ENCODE measurements around the gene LTBR. TPM values are rescaled to one million over a fixed set of nuclear protein-coding genes. Genes with fewer than 3 reads are reported as not detected.
"Not testable (repeated sequence)": the region's sequence is repeated elsewhere in the genome, so short reads cannot be mapped to it uniquely, and the experiment has no call there.

LTBR gene
- total RNA-seq, 1 donor from 2014 or later, result 16.4 TPM

GRCh38 chr12:6426882-6427671 is 43.1 kb downstream of the LTBR start:
- H3K36me3 Mint-ChIP-seq (ENCODE audit: unreplicated experiment), result no peaks in the 10 kb centered on the region
- no peaks in the 10 kb centered on the region for H3K9me3 Mint-ChIP-seq (ENCODE audit: unreplicated experiment)
- no peak for TF ChIP-seq CTCF (IDR thresholded peaks at IDR 0.05)
- no peaks in the 10 kb centered on the region for H3K27me3 Mint-ChIP-seq (ENCODE audit: unreplicated experiment)
- H3K27ac Mint-ChIP-seq (ENCODE audit: unreplicated experiment), result no peak overlapping the region
- no peak overlapping the region for H3K4me3 Mint-ChIP-seq (ENCODE audit: unreplicated experiment)
- H3K4me1 Mint-ChIP-seq (ENCODE audit: unreplicated experiment), result peaks cover 25% of the 10 kb centered on the region
- no peak for DNase-seq (ENCODE audit: extremely low spot score, unreplicated experiment)

DNA sequence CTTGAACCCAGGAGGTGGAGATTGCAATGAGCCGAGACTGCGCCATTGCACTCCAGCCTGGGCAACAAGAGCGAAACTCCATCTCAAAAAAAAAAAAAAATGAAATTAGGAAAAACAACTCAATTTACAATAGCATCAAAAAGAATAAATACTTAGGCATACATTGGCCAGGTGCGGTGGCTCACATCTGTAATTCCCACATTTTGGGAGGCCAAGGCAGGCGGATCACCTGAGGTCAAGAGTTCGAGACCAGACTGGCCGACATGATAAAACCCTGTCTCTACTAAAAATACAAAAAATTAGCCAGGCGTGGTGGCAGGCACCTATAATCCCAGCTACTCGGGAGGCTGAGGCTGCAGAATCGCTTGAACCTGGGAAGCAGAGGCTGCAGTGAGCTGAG is 43.8 kb downstream of the LTBR start:
- not testable (repeated sequence) for H3K9me3 Mint-ChIP-seq (ENCODE audit: unreplicated experiment); H3K4me3 Mint-ChIP-seq (ENCODE audit: unreplicated experiment); DNase-seq (ENCODE audit: extremely low spot score, unreplicated experiment); H3K27me3 Mint-ChIP-seq (ENCODE audit: unreplicated experiment); H3K36me3 Mint-ChIP-seq (ENCODE audit: unreplicated experiment); H3K27ac Mint-ChIP-seq (ENCODE audit: unreplicated experiment)
- H3K4me1 Mint-ChIP-seq (ENCODE audit: unreplicated experiment), result peaks cover 25% of the 10 kb centered on the region

DNA sequence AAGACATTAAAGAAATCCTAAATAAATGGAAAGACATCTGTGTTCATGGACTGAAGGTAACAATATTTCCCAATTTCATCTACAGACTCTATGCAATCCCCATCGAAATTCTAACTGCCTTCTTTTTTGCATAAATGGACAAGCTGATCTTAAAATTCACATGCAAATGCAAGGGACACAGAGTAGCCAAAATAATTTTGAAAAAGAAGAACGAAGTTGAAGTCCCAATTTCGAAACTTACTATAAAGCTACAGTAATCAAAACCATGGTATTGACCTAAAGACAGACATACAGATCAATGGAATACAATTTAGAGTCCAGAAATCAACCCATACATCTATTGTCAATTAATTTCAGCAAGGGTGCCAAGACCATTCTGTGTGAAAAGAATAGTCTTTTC is 44.4 kb downstream of the LTBR start:
- Mint-ChIP-seq H3K4me1 (ENCODE audit: unreplicated experiment) (peaks cover 24% of the 10 kb centered on the region), H3K36me3 (ENCODE audit: unreplicated experiment) (no peaks in the 10 kb centered on the region), H3K9me3 (ENCODE audit: unreplicated experiment) (no peaks in the 10 kb centered on the region), H3K27me3 (ENCODE audit: unreplicated experiment) (no peaks in the 10 kb centered on the region), H3K4me3 (ENCODE audit: unreplicated experiment) (no peak overlapping the region), H3K27ac (ENCODE audit: unreplicated experiment) (no peak overlapping the region)
- no peak for DNase-seq (ENCODE audit: extremely low spot score, unreplicated experiment)
- TF ChIP-seq CTCF (IDR thresholded peaks at IDR 0.05), result no peak

GRCh38 chr12:6430124-6430989 is 46.4 kb downstream of the LTBR start:
- TF ChIP-seq CTCF (IDR thresholded peaks at IDR 0.05), result no peak
- Mint-ChIP-seq H3K27me3 (ENCODE audit: unreplicated experiment) (no peaks in the 10 kb centered on the region), H3K27ac (ENCODE audit: unreplicated experiment) (peak overlapping the region; percentile 93), H3K36me3 (ENCODE audit: unreplicated experiment) (no peaks in the 10 kb centered on the region), H3K9me3 (ENCODE audit: unreplicated experiment) (no peaks in the 10 kb centered on the region), H3K4me1 (ENCODE audit: unreplicated experiment) (peaks cover 21% of the 10 kb centered on the region), H3K4me3 (ENCODE audit: unreplicated experiment) (peak overlapping the region; percentile 26)
- peak; percentile 88 for DNase-seq (ENCODE audit: extremely low spot score, unreplicated experiment)

DNA sequence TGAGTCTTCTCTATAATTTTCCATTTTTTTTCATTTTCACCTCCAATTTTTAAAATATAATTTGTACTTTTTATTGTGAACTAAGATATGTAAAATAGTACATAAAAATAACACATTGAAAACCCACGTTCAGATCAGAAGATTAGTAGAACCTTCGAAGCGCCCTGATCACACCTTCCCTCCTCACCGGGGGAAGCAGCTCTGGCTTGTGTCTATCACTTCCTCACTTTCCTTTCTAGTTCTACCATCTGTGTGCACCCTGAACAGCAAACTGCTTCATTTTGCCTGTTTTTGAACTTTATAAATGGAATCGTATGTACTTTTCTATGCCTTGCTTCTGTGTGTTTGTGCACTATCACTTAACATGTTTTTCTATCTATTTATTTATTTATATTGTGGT is 49.0 kb downstream of the LTBR start:
- Mint-ChIP-seq H3K4me1 (ENCODE audit: unreplicated experiment) (peaks cover 21% of the 10 kb centered on the region), H3K27ac (ENCODE audit: unreplicated experiment) (no peak overlapping the region), H3K27me3 (ENCODE audit: unreplicated experiment) (no peaks in the 10 kb centered on the region), H3K4me3 (ENCODE audit: unreplicated experiment) (no peak overlapping the region), H3K36me3 (ENCODE audit: unreplicated experiment) (no peaks in the 10 kb centered on the region), H3K9me3 (ENCODE audit: unreplicated experiment) (no peaks in the 10 kb centered on the region)
- DNase-seq (ENCODE audit: extremely low spot score, unreplicated experiment), result no peak
- TF ChIP-seq CTCF (IDR thresholded peaks at IDR 0.05), result no peak

Data from osteocyte (in vitro differentiated cells).